Left kidney (tissue), 2 donors: ENCODE results near the gene CHRM4. TPM values are rescaled to one million over a fixed set of nuclear protein-coding genes. Genes with fewer than 3 reads are reported as not detected.
A peak's percentile ranks its signal among the peaks of the same experiment; 100 is the strongest.

Experiments
- DNase-seq: peaks from one replicate; pipeline ENCODE4 v3.0.0-alpha.2; 2013
- polyA plus RNA-seq: library from polyadenylated mRNA; unstranded; fragments of 120-200 nt; gene quantifications from one replicate; pipeline ENCODE4 v1.2.1, GENCODE V29; 2013; ENCODE audit not compliant: insufficient read length

CHRM4 gene
- polyA plus RNA-seq, 1 donor = 0.18 TPM

DNA sequence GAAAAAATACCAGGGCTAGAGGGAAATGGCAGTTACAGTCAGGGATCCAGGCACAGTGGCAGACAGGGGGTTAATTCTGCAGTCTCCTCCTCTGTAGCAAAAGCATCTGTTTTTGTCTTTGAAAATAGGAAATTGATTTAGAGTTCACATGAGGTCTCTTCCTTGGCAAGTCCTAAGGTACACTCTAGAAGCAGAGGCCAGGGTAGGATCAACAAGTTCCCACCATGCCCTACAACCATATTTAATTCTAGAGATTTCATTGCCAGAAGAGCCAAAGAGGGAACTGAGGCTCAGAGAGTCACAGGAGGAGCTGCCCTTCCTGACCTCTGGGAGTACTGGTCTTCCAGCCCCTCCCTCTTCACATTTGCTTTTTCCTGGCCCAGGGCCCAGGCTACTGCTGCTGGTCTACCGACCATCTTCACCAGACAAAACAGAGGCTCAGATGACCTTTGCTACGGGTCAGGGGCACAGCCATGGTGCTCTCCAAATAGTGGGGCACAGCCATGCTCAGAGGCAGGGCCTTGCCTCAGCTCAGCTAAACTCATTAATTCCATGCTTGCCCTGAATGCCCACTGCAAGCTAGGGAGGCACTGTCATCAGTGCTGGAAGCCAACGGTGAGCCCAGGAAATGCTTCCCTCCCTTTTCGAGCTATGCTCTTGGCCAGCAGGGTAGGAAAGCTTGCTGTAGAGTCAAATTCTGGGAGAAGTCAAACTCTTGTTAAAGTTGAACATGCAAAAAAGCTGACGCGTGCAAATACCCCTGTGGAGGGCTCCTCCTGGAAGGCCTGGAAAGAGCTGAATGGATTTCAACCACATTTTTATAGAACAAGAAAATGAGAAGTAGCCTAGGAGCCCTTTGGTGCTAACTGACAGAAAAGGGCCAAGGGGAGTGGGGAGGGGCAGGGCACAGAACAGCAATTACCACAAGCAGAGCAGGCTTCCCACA is 11.7 kb upstream of the CHRM4 start:
- no peak for DNase-seq

DNA sequence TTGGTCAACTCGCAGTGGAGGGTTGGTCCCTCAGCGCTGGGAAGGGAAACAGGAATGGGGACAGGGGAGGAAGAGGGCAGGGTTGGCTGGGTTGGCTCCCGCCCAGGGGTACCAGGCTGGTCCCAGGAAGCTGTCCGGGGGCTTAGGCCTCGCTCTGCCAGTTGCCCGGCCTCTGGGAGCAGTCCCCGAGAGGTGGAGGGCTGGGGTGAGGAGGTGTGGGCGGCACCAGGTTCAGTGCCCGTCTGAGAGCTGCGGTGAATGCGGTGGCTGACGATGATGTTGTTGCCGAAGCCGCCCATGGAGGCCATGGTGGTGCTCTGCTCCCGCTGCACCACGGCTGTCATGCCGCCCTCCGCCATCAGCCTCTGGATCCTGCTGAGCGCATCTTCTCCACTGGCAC is 6.0 kb upstream of the CHRM4 start:
- no peak for DNase-seq

DNA sequence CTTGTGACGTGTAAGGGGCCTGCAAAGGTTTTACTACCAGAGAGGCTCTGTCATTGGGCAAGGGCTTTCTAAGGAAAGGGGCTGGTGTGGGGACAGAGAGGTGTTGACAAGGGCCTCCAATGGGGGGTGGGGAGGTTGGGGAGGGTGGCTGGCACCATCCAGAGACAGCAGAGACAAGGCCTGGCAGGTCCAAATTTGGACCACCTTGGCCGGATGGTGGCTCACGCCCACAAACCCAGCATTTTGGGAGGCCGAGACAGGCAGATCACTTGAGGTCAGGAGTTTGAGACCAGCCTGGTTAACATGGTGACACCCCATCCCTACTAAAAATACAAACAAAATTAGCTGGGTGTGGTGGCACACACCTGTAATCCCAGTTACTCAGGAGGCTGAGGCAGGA is 2.2 kb upstream of the CHRM4 start:
- no peak for DNase-seq

DNA sequence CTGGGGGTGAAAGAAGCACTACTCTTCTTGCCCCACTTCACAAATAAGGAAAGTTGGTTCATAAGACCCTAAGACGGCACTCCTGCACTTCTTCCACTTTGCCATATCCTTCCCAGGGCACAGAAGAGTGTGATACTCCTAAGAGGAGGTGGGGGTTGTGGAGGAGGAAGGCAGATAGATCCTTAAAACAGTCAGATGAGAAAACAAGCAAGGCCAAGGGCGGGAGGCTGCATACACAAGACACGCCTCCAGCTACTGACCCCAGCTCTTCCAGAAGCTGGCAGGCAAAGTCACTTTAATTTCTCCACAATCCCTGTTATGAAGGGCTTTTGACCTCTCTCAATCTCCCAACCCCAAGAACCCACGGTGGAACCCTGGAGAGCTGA is 1.6 kb upstream of the CHRM4 start:
- no peak for DNase-seq

DNA sequence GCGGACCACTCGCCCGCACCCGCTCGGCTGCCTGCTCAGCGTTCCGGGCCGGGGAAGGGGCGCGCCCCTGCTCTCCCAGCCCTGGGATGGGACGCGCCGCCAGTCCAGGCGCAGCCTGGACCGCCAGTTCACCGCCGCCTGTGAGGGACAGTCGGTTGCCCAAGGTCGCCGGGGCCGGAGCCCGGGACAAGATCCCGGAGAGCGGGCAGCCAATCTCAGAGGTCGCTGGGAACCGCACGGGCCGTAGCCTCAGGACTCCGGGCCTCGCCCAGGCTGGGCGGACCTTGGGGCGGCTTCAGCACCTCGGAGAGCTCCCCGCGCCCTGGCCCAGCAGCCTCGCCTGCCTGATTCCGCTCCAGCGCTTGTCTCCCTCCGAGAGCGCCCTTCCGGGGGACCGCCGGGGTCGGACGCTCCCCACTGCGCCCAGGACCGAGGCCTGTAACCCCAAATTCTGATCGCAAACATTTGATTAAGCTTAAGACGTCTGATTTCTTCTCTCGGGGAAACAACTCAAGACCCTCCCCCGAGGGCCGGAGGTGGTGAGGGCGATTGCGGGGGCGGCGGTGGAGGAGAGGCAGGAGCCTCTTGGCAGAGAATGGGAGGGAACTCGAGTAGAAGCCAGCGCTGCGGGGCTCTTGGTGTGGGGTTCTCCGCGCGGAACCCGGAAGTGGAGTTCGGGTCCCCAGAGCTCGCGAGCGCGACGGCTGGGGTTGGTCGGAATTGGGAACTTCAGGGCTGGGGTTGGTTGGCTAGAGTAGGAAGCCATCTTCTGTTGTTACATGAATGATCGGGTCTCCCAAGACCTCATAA is 1.1 kb upstream of the CHRM4 start:
- DNase-seq = peak; percentile 83

DNA sequence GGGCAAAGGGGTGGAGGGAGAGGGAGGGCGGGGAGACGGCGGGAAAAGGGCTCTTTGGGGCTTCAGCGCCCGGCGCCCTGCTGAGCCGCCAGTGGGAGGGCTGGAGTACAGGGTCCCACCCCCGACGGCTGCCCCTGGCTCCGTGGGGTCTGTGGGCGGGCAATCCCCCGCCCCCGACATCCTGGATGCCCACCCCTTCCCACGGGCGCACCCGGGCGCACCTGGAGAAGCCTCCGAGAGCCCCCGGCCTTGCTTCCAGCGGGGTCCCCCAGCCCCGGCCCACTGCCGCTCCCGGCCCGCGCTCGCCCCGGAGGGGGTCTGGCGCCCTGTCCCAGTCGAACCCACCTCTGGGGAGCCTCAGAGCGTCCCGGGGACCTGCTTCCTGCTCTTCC is 394 bp downstream of the CHRM4 start:
- no peak for DNase-seq

DNA sequence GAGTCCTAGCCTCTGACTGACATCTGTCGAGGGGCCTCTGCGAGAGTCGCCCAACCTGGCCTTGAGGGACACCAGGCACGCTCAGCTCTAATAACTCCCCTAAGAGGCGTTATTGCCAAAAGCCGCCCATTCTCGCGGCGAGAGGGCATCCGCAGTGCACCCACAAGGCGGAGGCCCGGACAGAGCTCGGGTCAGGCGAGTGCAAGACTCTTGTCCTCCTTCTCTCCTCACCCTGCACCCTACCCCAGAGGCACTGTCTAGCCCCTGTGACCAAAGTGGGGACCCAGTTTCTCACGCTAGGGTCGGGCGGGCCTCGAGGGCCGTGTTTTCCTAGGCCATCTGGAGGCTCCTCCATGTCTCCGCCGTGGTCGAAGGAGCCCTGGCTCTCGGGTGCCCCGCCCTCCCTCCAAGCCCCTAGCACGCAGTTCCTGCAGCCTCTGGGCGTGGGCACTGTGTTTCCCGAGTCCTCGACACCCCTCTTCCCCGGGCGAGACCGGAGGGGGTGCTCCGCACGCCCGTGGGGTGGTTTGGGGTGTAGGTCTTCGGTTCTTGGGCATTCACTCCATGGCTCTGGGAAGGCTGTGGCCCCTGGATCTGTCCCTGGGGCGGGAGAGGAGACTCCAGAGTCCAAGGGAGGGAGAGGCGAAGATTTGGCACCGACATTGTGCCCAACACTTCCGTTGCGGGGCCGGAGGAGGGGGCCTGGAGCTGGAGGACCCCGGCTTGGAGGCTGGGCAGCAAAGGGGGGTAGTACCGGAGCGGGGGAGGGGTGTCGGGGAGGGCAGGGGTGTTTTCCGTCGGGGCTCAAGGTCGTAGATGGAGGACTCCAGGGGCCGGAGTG is 1.0 kb downstream of the CHRM4 start:
- no peak for DNase-seq

DNA sequence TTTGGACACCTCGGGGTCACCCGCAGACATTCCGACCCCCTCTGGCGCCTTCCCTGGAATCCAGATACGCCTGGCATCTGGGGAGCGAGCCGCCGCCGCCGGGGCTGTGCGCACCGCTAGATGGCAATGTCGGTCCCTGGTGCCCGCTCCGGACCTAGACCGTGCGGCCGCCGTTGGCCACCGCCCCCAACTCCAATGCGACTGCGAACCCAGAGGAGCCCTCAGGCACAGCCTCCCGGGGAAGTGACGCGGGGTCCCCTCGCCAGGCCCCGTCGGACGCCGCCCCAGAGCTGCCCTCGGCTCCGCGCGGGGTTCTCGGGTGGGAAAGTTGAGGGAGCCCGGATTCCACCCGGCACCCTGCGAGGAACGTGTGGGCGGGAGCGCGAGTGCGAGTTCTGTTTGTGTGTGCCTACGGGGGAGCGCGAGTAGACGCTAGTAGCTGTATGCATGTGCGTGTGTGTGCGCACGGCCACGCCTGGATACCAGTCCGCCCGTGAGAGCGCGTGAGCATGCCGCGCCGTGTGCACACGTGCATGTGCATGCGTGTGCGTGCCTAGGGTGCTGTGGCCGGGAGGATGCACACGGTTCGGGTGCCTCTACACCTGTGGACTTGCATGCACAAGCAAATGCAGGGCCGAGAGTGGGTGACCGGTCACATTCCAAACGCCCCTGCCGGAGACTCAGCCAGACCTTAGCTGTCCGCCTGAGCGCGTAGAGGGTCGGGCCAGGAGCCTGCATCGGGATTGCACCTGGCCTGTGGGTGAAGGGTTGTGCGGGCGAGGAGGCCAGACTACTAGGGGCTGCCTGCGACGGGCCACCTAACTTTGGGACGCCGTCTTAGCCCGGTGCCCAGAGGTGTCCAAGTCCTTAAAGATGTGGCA is 1.9 kb downstream of the CHRM4 start:
- DNase-seq = peak; percentile 63

DNA sequence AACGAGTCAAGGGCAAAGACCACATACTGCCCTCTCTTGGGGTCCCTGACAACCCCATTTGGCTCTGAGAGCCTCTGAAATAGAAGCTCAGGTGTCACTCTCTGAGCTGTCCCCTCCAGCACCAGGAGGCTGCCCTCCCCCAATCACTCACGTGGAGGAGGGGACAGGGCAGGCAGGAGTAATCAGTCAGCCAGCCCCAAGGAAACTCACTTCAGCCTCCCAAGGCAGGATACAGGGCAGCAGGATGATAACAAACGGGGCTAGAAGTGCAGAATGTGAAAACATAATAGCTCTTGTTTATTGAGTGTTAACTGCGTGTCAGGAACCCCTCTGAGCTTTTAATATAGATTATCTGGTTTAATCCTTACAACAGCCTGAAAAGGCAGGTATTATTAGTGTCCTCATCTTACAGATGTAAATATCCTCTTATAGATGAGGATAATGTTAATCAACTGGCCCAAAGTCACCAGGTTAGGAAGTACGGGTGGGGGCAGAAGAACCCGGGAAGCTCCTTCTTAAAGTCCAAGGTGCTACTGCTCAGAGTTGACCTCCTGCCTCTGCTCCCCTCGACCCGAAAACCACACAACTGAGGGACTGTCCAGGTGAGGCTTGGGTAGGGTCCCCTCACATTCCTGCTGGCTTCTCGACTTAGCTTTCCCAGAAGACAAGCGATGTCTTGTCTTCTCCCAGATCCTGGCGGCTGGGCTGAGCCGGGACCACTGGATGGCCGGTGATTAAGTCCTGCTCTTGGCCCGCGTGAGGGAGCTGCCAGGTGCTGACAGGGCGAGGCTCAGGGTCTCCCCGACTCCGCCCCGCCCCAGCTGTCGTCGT is 2.7 kb downstream of the CHRM4 start:
- DNase-seq = no peak

DNA sequence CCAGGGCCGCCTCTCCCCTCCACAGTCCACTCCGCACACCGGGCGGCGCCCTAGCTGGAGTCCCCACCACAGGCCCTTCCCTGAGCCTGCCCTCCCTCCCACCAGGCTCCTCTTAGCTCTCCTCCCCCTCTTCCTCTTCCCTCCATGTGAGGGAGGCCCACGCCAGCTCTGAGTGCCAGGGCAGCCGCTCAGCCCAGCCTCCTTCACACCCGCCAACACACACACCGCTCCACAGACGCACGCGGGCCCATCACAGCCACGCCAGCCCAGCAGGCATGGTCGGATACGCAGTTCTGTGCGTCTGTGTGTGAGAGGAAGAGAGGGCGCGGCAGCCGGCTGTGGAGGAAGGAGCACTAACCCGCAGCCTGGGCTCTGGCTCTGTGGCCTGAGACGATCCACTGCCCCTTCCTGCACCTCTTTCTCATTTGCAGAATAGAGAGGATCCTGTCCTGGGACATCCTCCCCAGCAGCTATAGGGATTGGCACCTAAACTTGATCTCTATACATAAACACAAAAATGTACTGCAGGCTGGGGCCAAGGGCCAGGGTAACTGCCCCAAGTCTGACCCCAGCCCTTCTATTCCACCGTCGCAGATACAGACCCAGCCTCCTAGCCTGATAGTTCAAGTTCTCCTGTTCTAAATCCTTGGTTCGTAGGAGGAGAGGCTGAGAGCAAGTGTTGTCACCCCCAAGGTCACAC is 3.5 kb downstream of the CHRM4 start:
- no peak for DNase-seq

DNA sequence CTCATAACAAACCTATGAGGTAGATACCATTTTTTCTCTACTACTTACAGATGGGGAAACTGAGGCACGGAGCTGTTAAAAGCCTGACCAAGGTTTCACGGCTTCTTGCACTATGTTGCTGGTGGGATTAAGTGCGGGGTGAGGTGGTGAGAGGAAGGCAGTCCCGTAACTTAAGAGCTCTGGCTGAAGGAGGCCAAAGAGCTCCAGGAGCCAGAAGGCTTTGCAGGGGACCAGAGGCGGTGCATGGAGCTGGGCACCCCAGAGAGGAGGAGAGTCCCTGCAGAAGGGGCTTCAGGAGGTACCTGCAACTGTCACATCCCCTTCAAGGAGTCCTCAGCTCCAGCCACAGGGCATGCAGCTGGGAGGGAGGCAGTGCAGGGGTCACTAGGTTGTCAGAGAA is 4.1 kb downstream of the CHRM4 start:
- DNase-seq = no peak

DNA sequence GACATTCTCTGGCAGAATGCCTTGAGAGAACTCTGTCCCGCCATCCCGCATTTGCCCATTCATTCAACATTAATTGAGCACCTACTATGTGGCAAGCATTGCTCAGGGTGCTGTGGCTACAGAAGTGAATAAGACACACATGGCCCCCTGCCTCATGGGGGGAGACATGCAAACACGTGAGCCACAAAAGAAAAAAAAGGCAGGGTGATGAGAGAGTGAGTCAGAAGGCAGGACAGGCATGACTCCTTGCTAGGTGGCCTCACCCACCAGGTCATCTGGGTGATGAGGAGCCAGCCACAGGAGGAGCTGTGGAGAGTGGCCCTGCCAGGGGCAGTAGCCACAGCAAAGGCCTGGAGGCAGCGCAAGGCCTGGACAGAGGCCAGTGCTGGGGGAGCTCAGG is 4.9 kb downstream of the CHRM4 start:
- DNase-seq = no peak

DNA sequence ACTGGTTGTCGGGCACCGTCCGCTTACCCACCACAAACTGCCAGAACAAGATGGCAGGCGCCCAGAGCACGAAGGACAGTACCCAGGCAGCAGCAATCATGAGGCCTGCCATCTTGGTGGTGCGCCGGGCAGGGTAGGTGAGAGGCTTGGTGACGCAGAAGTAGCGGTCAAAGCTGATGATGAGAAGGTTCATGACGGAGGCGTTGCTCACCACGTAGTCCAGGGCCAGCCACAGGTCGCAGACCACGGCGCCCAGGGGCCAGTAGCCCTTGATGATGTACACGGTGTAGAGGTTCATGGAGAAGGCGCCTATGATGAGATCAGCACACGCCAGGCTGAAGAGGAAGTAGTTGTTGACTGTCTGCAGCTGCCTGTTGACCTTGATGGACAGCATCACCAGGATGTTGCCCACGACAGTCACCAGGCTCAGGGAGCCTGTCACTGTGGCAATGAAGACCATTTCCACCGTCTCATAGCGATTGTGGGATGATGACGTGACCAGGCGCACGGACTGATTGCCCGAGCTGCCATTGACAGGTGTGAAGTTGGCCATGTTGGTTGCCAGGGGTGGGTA is 5.5 kb downstream of the CHRM4 start:
- no peak for DNase-seq

DNA sequence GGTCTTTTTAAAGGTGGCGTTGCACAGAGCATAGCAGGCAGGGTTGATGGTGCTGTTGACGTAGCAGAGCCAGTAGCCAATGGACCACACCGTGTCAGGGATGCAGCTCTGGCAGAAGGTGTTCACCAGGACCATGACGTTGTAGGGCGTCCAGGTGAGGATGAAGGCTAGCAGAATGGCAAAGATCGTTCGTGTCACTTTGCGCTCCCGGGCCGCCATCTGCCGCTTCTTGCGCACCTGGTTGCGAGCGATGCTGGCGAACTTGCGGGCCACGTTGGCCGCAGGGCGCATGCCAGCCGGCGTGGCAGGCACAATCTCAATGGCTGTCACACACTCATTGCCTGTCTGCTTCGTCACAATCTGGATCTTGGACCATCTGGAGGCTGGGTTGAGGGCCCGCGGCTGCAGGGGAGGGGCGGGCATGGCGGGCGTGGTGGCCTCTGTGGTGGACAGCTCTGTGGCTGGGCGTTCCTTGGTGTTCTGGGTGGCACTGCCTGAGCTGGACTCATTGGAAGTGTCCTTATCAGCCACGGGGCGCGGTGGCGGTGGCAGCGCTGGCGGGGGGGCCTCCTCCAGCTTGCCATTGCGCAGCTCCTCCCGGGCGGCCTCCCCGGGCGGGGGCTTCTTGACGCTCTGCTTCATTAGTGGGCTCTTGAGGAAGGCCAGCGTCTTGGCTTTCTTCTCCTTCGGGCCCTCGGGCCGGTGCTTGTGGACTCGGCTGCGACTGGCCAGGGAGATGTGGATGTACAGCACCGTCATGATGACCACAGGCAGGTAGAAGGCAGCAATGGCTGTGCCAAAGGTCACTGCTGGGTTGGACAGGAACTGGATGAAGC is 6.2 kb downstream of the CHRM4 start:
- no peak for DNase-seq

DNA sequence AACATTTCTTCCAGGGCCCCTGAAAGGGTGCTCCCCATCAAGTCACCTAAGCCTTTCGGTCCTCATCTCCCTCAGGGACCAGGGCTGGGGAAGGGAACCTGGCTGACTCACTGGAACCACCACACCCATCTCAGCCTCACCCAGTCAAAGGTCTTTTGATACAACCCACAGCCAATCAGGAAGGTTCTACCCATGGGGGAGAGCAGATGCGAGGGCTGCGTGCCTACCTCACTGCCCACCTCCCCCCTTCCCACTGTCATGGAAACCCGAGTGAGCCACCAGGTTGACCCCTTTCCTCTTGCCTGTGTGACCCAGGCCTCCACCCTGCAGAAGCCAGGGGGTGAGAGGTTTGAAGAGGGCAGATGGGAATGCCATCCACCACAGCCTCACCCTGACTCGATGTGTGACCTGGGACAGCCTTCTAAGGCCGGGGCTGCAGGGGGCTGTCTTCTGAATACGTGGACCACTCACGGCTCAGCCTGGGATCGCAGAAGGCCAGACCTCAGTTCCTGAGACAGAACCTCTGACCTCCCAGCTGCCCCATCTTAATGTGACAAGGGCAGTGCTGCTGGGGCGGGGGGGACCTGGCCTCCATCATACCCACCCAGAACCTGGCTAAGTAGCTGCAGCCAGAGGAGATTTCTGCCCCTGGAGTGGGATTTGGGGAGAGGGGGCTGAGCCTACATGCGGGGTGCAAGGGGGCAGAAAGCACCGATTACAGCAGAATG is 7.4 kb downstream of the CHRM4 start:
- DNase-seq = no peak

DNA sequence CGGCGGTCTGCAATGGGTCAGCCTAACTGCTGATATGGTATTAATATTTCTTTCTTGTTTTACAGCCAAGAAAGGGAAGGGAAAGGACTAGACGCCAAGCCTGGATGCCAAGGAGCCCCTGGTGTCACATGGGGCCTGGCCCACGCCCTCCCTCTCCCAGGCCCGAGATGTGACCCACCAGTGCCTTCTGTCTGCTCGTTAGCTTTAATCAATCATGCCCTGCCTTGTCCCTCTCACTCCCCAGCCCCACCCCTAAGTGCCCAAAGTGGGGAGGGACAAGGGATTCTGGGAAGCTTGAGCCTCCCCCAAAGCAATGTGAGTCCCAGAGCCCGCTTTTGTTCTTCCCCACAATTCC is 8.2 kb downstream of the CHRM4 start:
- no peak for DNase-seq

DNA sequence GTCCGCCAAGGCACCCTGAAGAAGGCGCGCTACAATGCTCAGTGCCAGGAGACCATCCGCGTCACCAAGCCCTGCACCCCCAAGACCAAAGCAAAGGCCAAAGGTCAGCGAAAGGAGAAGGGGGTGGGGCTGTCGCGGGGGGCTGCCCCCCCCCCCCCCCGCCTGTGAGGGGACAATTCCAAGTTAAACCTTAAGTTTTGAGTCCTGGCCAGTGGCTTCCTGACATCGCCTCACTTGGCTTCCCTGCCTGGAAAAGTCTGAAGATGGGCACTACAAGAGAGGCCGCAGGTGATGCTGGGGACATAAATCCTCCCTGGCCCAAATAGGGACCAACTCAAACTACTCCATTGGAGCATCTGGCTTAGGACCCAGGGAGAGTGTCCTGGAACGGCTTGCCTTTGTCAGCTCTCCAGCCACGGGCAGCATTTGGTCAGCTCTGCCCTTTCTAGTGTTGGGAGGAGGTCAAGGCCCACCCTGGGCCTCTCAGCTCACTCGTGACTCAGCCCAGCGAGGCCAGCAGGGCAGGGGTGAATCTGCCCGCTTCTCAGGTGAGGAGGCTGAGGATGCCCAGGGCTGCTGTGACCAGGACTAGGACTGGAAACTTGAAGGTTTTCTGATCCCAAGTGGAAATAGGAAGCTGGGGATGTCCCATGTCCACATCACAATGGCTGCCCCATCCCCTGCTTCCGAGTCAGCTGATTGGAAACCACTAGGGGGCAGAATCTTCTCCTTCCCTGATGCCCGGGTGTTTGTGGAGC is 8.8 kb downstream of the CHRM4 start:
- DNase-seq = no peak
